ENCODE data around the gene LILRA1.
"Not testable (repeated sequence)": the region's sequence is repeated elsewhere in the genome, so short reads cannot be mapped to it uniquely, and the experiment has no call there.

Gene LILRA1

GRCh38 chr19:54627912-54628311, 34.5 kb downstream of the LILRA1 start:
- not testable (repeated sequence) for DNase-seq

GRCh38 chr19:54630262-54630661, 36.8 kb downstream of the LILRA1 start, which contains the start of gene LILRB1:
Gene LILRB1 (plus strand): TSS chr19:54630484. CDS start chr19:54631074, 590 bp downstream.
- not testable (repeated sequence) for DNase-seq

GRCh38 chr19:54630782-54631181, 37.4 kb downstream of the LILRA1 start:
- no peak for DNase-seq

- not testable (repeated sequence) for DNase-seq
Measured at GRCh38 chr19:54631489-54632337, 38.3 kb downstream of the LILRA1 start.

- not testable (repeated sequence) for DNase-seq
Measured at GRCh38 chr19:54632517-54632916, 39.1 kb downstream of the LILRA1 start.

- no peak for DNase-seq
Measured at GRCh38 chr19:54633401-54633800, 40.0 kb downstream of the LILRA1 start.

- not testable (repeated sequence) for DNase-seq
Measured at GRCh38 chr19:54636081-54636480, 42.6 kb downstream of the LILRA1 start.

GRCh38 chr19:54638683-54639082, 45.3 kb downstream of the LILRA1 start:
- no peak for DNase-seq

GRCh38 chr19:54642953-54643352, 49.5 kb downstream of the LILRA1 start:
- not testable (repeated sequence) for DNase-seq

- DNase-seq, result not testable (repeated sequence)
Measured at GRCh38 chr19:54643583-54643982, 50.2 kb downstream of the LILRA1 start.

- no peak for DNase-seq
Measured at GRCh38 chr19:54644056-54644455, 50.6 kb downstream of the LILRA1 start.

GRCh38 chr19:54646331-54646841, 53.0 kb downstream of the LILRA1 start:
- no peak for DNase-seq

- no peak for DNase-seq
Measured at GRCh38 chr19:54648129-54648528, 54.7 kb downstream of the LILRA1 start.

- DNase-seq, result no peak
Measured at GRCh38 chr19:54650108-54650655, 56.8 kb downstream of the LILRA1 start.

Data from NCI-H524 (cell line).